Muscle of leg (tissue), 11 donors: ENCODE results near the gene CANT1. TPM values are rescaled to one million over a fixed set of nuclear protein-coding genes. Genes with fewer than 3 reads are reported as not detected.

Experiments
- DNase-seq: peaks from one replicate; pipeline ENCODE4 v3.0.0; 2013
- H3K27ac ChIP-seq: one replicate; pipeline ENCODE4 v1.5.1; 2013; ENCODE audit warnings: mild to moderate bottlenecking, low read length, control low read depth
- H3K27me3 ChIP-seq: one replicate; pipeline ENCODE4 v1.6.1; 2013; ENCODE audit warnings: low read length; ENCODE audit not compliant: control insufficient read depth, insufficient read depth
- H3K36me3 ChIP-seq: one replicate; pipeline ENCODE4 v1.6.1; 2013; ENCODE audit warnings: low read length; ENCODE audit not compliant: control insufficient read depth, insufficient read depth
- H3K4me1 ChIP-seq: one replicate; pipeline ENCODE4 v1.6.1; 2013; ENCODE audit warnings: low read length; ENCODE audit not compliant: control insufficient read depth, insufficient read depth
- H3K4me3 ChIP-seq: one replicate; pipeline ENCODE4 v1.5.1; 2013; ENCODE audit warnings: low read length, control low read depth
- H3K9me3 ChIP-seq: replicated peaks from 2 replicates; pipeline ENCODE4 v1.6.1; 2013; ENCODE audit warnings: low read depth, low read length; ENCODE audit not compliant: control insufficient read depth
- WGBS: methylation state at CpG from one replicate; pipeline ENCODE4 v1.1.5; 2013; ENCODE audit warnings: missing lambda C conversion rate; ENCODE audit not compliant: insufficient coverage; 5-methylcytosine and 5-hydroxymethylcytosine counted together
- polyA plus RNA-seq, 8 donors: library from polyadenylated mRNA; unstranded; fragments of 120-200 nt; gene quantifications; one replicate each; pipeline versions ENCODE4 v1.2.1 to v1.2.3, GENCODE V29; 2013; ENCODE audit warnings: inconsistent platforms in 1 of 8, low replicate concordance in 1 of 8; ENCODE audit not compliant: insufficient read length in 8 of 8, insufficient read depth in 1 of 8
- total RNA-seq: library from RNA; stranded (reverse); fragments of 120-200 nt; gene quantifications from one replicate; pipeline ENCODE4 v1.2.4, GENCODE V29; 2013

The CANT1 gene
- total and polyA plus RNA-seq, 9 donors: 21.7 to 41.5 (median 32.8) TPM

- WGBS: 11% methylated on average over 13 of the region's 15 CpGs
- Histone ChIP-seq H3K27me3 (no peaks in the 10 kb centered on the region), H3K4me1 (peaks cover 5% of the 10 kb centered on the region), H3K27ac (no peak overlapping the region), H3K36me3 (peaks cover 20% of the 10 kb centered on the region), H3K9me3 (no peaks in the 10 kb centered on the region), H3K4me3 (peak overlapping the region; percentile 14)
- DNase-seq: peak; percentile 77
Measured at GRCh38 chr17:78986649-78987328, 22.8 kb downstream of the CANT1 start.

GRCh38 chr17:78986048-78986648 is 23.4 kb downstream of the CANT1 start:
- Histone ChIP-seq H3K4me1 (peaks cover 7% of the 10 kb centered on the region), H3K27ac (no peak overlapping the region), H3K36me3 (peaks cover 13% of the 10 kb centered on the region), H3K9me3 (no peaks in the 10 kb centered on the region), H3K4me3 (no peak overlapping the region), H3K27me3 (no peaks in the 10 kb centered on the region)
- WGBS: 38% methylated on average over 1 of the region's 6 CpGs
- DNase-seq: peak; percentile 67

GRCh38 chr17:78985395-78985794 is 24.2 kb downstream of the CANT1 start:
- H3K27ac ChIP-seq: no peak overlapping the region
- no peak for DNase-seq

GRCh38 chr17:78981010-78981888 is 28.3 kb downstream of the CANT1 start:
- H3K9me3 ChIP-seq: no peaks in the 10 kb centered on the region
- no peaks in the 10 kb centered on the region for H3K27me3 ChIP-seq
- no peak overlapping the region for H3K4me3 ChIP-seq
- H3K4me1 ChIP-seq: peaks cover 48% of the 10 kb centered on the region
- no peak overlapping the region for H3K27ac ChIP-seq
- no peak for DNase-seq
- H3K36me3 ChIP-seq: peaks cover 10% of the 10 kb centered on the region
- WGBS: 48% methylated on average over 14 of the region's 16 CpGs

More at GRCh38 chr17:78985395-78985794, 24.2 kb downstream of the CANT1 start:
- Histone ChIP-seq H3K9me3 (no peaks in the 10 kb centered on the region), H3K36me3 (peaks cover 6% of the 10 kb centered on the region), H3K4me3 (no peak overlapping the region), H3K27me3 (no peaks in the 10 kb centered on the region), H3K4me1 (peaks cover 14% of the 10 kb centered on the region)
- no CpG with 5 or more reads among the region's 5 CpGs for WGBS

GRCh38 chr17:78980624-78980972 is 29.0 kb downstream of the CANT1 start:
- Histone ChIP-seq H3K4me3 (no peak overlapping the region), H3K27me3 (no peaks in the 10 kb centered on the region), H3K27ac (no peak overlapping the region), H3K9me3 (no peaks in the 10 kb centered on the region), H3K4me1 (peaks cover 55% of the 10 kb centered on the region), H3K36me3 (peaks cover 14% of the 10 kb centered on the region)
- no peak for DNase-seq
- 65% methylated on average over 8 of the region's 8 CpGs for WGBS

GRCh38 chr17:78979780-78980623 is 29.6 kb downstream of the CANT1 start, which contains the start of gene LGALS3BP:
Gene LGALS3BP, minus strand, starts transcription at chr17:78979923. Its CDS starts 2,732 bp downstream, at chr17:78977191.
- Histone ChIP-seq H3K4me3 (peak within 1 kb of the TSS; percentile 42), H3K4me1 (peaks cover 60% of the 10 kb centered on the region), H3K36me3 (peaks cover 14% of the 10 kb centered on the region), H3K9me3 (no peaks in the 10 kb centered on the region), H3K27ac (peak within 1 kb of the TSS; percentile 85), H3K27me3 (no peaks in the 10 kb centered on the region)
- DNase-seq: peak; percentile 89
- 63% methylated on average over 14 of the region's 16 CpGs for WGBS

- peak overlapping the region; percentile 15 for H3K4me3 ChIP-seq
- peaks cover 19% of the 10 kb centered on the region for H3K36me3 ChIP-seq
- no peaks in the 10 kb centered on the region for H3K27me3 ChIP-seq
- DNase-seq: no peak
- H3K9me3 ChIP-seq: no peaks in the 10 kb centered on the region
- peaks cover 76% of the 10 kb centered on the region for H3K4me1 ChIP-seq
- peak overlapping the region; percentile 1 for H3K27ac ChIP-seq
- 71% methylated on average over 8 of the region's 21 CpGs for WGBS
Measured at GRCh38 chr17:78977997-78978973, 31.3 kb downstream of the CANT1 start.

- WGBS: 80% methylated on average over 7 of the region's 8 CpGs
- no peak for DNase-seq
- Histone ChIP-seq H3K27me3 (no peaks in the 10 kb centered on the region), H3K36me3 (peaks cover 22% of the 10 kb centered on the region), H3K27ac (peak overlapping the region; percentile 1), H3K4me1 (peaks cover 81% of the 10 kb centered on the region), H3K4me3 (peak overlapping the region; percentile 15), H3K9me3 (no peaks in the 10 kb centered on the region)
Measured at GRCh38 chr17:78977681-78977943, 32.0 kb downstream of the CANT1 start.
